Smooth muscle cell (in vitro differentiated cells): ENCODE results near the gene KAT5. TPM values are rescaled to one million over a fixed set of nuclear protein-coding genes. Genes with fewer than 3 reads are reported as not detected.

Experiments used
- DNase-seq: peaks from one replicate; lab custom pipeline; 2025; ENCODE audit not compliant: unreplicated experiment; lab: John Stamatoyannopoulos, UW
- H2AFZ ChIP-seq: fragments of 200-600 bp; sonication (generic); 2 replicates; pipeline ENCODE4 v1.6.0; 2016; ENCODE audit warnings: antibody characterized with exemption, low read depth, mild to moderate bottlenecking
- H3F3A ChIP-seq: fragments of 200-600 bp; sonication (generic); 2 replicates; pipeline ENCODE4 v1.6.0; 2017; ENCODE audit warnings: antibody characterized with exemption, low read depth
- H3K27ac ChIP-seq: fragments of 200-600 bp; sonication (generic); 2 replicates; pipeline ENCODE4 v1.5.1; 2016; ENCODE audit warnings: low read depth, mild to moderate bottlenecking
- H3K27me3 ChIP-seq: fragments of 200-600 bp; sonication (generic); 2 replicates; pipeline ENCODE4 v1.6.1; 2016; ENCODE audit warnings: low read depth, mild to moderate bottlenecking
- H3K36me3 ChIP-seq: fragments of 200-600 bp; sonication (generic); 2 replicates; pipeline ENCODE4 v1.5.1; 2016; ENCODE audit warnings: low read depth
- H3K4me1 ChIP-seq: fragments of 200-600 bp; sonication (generic); 2 replicates; pipeline ENCODE4 v1.5.1; 2016; ENCODE audit warnings: low read depth
- H3K4me2 ChIP-seq: fragments of 200-600 bp; sonication (generic); 2 replicates; pipeline ENCODE4 v1.6.0; 2016; ENCODE audit warnings: mild to moderate bottlenecking
- H3K4me3 ChIP-seq: fragments of 200-600 bp; sonication (generic); 2 replicates; pipeline ENCODE4 v1.5.1; 2016; ENCODE audit warnings: mild to moderate bottlenecking
- H3K79me2 ChIP-seq: fragments of 200-600 bp; sonication (generic); 2 replicates; pipeline ENCODE4 v1.6.0; 2016; ENCODE audit warnings: low read depth, mild to moderate bottlenecking
- H3K9ac ChIP-seq: fragments of 200-600 bp; sonication (generic); 2 replicates; pipeline ENCODE4 v1.6.0; 2016; ENCODE audit warnings: low read depth
- H3K9me3 ChIP-seq: fragments of 200-600 bp; sonication (generic); replicated peaks from 2 replicates; pipeline ENCODE4 v1.5.1; 2016; ENCODE audit warnings: low read depth
- H4K20me1 ChIP-seq: fragments of 200-600 bp; sonication (generic); 2 replicates; pipeline ENCODE4 v1.6.0; 2016; ENCODE audit warnings: low read depth
- CTCF ChIP-seq: fragments of 200-600 bp; sonication (generic); IDR thresholded peaks from 2 replicates; pipeline ENCODE4 v1.5.1; 2017; ENCODE audit warnings: borderline replicate concordance, mild to moderate bottlenecking, antibody characterized with exemption; ENCODE audit not compliant: insufficient read depth, poor library complexity, severe bottlenecking
- WGBS: methylation state at CpG from one replicate; pipeline ENCODE4 v1.1.7; 2016; ENCODE audit warnings: low lambda C conversion rate; 5-methylcytosine and 5-hydroxymethylcytosine counted together
- polyA plus RNA-seq: library from polyadenylated mRNA; unstranded; fragments of >200 nt; fragmentation: Nextera tagmentation; extraction: Ambion mirVana; gene quantifications from 2 replicates; pipeline ENCODE4 v1.2.1, GENCODE V29; 2016
- total RNA-seq: library from RNA; depleted of rRNA; stranded (reverse); fragments of >200 nt; gene quantifications from 2 replicates; pipeline ENCODE4 v1.2.3, GENCODE V29; 2014

The KAT5 gene
- total RNA-seq (37.0 and 40.1 TPM in 2 replicates), polyA plus RNA-seq (38.8 and 45.1 TPM in 2 replicates)

GRCh38 chr11:65711785-65712632, at the start of gene KAT5:
Gene KAT5 (plus strand): TSS chr11:65712252. CDS start chr11:65712268, 16 bp downstream.
- Histone ChIP-seq H3K79me2 (no peaks in the 10 kb centered on the region), H2AFZ (peak within 1 kb of the TSS; percentile 84), H3K9me3 (no peaks in the 10 kb centered on the region), H3K4me2 (peak within 1 kb of the TSS; percentile 82), H3K36me3 (no peaks in the 10 kb centered on the region), H3K4me3 (peak within 1 kb of the TSS; percentile 63), H3K27ac (peak within 1 kb of the TSS; percentile 98), H4K20me1 (no peaks in the 10 kb centered on the region), H3K27me3 (no peaks in the 10 kb centered on the region), H3F3A (no peaks in the 10 kb centered on the region), H3K4me1 (no peaks in the 10 kb centered on the region), H3K9ac (peak within 1 kb of the TSS; percentile 94)
- DNase-seq, result peak; percentile 100
- peak; percentile 90 for TF ChIP-seq CTCF
- 2% methylated on average over 54 of the region's 65 CpGs for WGBS

GRCh38 chr11:65662799-65663638, 49.0 kb upstream of the KAT5 start, which contains the start of gene RELA:
Gene RELA (minus strand): TSS chr11:65662916. CDS start chr11:65662832, 84 bp downstream.
- peak; percentile 89 for DNase-seq
- H3F3A ChIP-seq, result peaks cover 7% of the 10 kb centered on the region
- no peaks in the 10 kb centered on the region for H3K27me3 ChIP-seq
- 1% methylated on average over 90 of the region's 91 CpGs for WGBS
- H3K4me1 ChIP-seq, result peaks cover 16% of the 10 kb centered on the region
- peaks cover 29% of the 10 kb centered on the region for H3K79me2 ChIP-seq
- peak within 1 kb of the TSS; percentile 98 for H3K9ac ChIP-seq
- peak within 1 kb of the TSS; percentile 90 for H2AFZ ChIP-seq
- H3K4me3 ChIP-seq, result peak within 1 kb of the TSS; percentile 85
- H3K27ac ChIP-seq, result peak within 1 kb of the TSS; percentile 100
- no peaks in the 10 kb centered on the region for H3K36me3 ChIP-seq
- TF ChIP-seq CTCF, result no peak
- H3K9me3 ChIP-seq, result no peaks in the 10 kb centered on the region
- peaks cover 11% of the 10 kb centered on the region for H4K20me1 ChIP-seq
- peak within 1 kb of the TSS; percentile 100 for H3K4me2 ChIP-seq

- H3K4me2 ChIP-seq, result peak overlapping the region; percentile 100
- peaks cover 29% of the 10 kb centered on the region for H3K79me2 ChIP-seq
- 12% methylated on average over 15 of the region's 15 CpGs for WGBS
- no peaks in the 10 kb centered on the region for H3K36me3 ChIP-seq
- DNase-seq, result no peak
- peaks cover 16% of the 10 kb centered on the region for H3K4me1 ChIP-seq
- H2AFZ ChIP-seq, result peak overlapping the region; percentile 90
- no peak for TF ChIP-seq CTCF
- peaks cover 7% of the 10 kb centered on the region for H3F3A ChIP-seq
- no peaks in the 10 kb centered on the region for H3K9me3 ChIP-seq
- peaks cover 8% of the 10 kb centered on the region for H4K20me1 ChIP-seq
- H3K4me3 ChIP-seq, result peak overlapping the region; percentile 85
- no peaks in the 10 kb centered on the region for H3K27me3 ChIP-seq
- H3K27ac ChIP-seq, result peak overlapping the region; percentile 100
- H3K9ac ChIP-seq, result peak overlapping the region; percentile 98
Observed at GRCh38 chr11:65663639-65664200, 48.3 kb upstream of the KAT5 start.
